Caco-2 (cell line): ENCODE data around the gene RRP12. TPM values are rescaled to one million over a fixed set of nuclear protein-coding genes. Genes with fewer than 3 reads are reported as not detected.

ENCODE experiments used
- BruUV-seq: library from RNA; stranded (reverse); fragments of 400-500 nt; replicated peaks from 2 replicates; lab custom pipeline; 2021; lab: Mats Ljungman, UMichigan
- CTCF ChIA-PET: fragments of 300-600 bp; sonication (Branson Sonifier 250); formaldehyde crosslinking; loops from one replicate; lab custom pipeline; 2022; ENCODE audit warnings: antibody characterized with exemption; lab: Charles Lee
- POLR2A ChIA-PET: fragments of 300-600 bp; sonication (Branson Sonifier 250); formaldehyde crosslinking; loops from one replicate; lab custom pipeline; 2022; ENCODE audit warnings: antibody characterized with exemption; lab: Charles Lee
- DNase-seq, 2 experiments: peaks; one replicate each; pipeline versions ENCODE4 v3.0.0 to v3.0.0-alpha.2; 2020 to 2022
- H3K27me3 ChIP-seq: replicated peaks from 2 replicates; pipeline ENCODE4 v1.6.0; 2011; ENCODE audit warnings: low read length; ENCODE audit not compliant: control insufficient read depth, insufficient read depth
- H3K36me3 ChIP-seq: 2 replicates; pipeline ENCODE4 v1.5.1; 2011; ENCODE audit warnings: low read length; ENCODE audit not compliant: control insufficient read depth, insufficient read depth
- H3K4me1 ChIP-seq: fragments of 250-450 bp; sonication (Bioruptor Pico); 2 replicates; pipeline ENCODE4 v1.5.1; 2020; ENCODE audit warnings: mild to moderate bottlenecking
- H3K4me3 ChIP-seq: 2 replicates; pipeline ENCODE4 v1.5.1; 2011; ENCODE audit warnings: low read depth, mild to moderate bottlenecking, control low read depth, low read length
- H3K9me3 ChIP-seq: fragments of 250-450 bp; sonication (Bioruptor Pico); 2 replicates; pipeline ENCODE4 v1.5.1; 2020; ENCODE audit warnings: mild to moderate bottlenecking, moderate library complexity
- H3K27ac Mint-ChIP-seq: one replicate; pipeline ENCODE4 v1.8.0; 2022; ENCODE audit warnings: mixed read lengths; ENCODE audit not compliant: unreplicated experiment
- H3K27me3 Mint-ChIP-seq: one replicate; pipeline ENCODE4 v1.8.0; 2022; ENCODE audit warnings: mixed read lengths; ENCODE audit not compliant: insufficient read depth, unreplicated experiment
- H3K36me3 Mint-ChIP-seq: one replicate; pipeline ENCODE4 v1.8.0; 2022; ENCODE audit warnings: mild to moderate bottlenecking, mixed read lengths; ENCODE audit not compliant: insufficient read depth, unreplicated experiment
- H3K4me1 Mint-ChIP-seq: one replicate; pipeline ENCODE4 v1.8.0; 2022; ENCODE audit warnings: low read depth, mixed read lengths; ENCODE audit not compliant: unreplicated experiment
- H3K4me3 Mint-ChIP-seq: one replicate; pipeline ENCODE4 v1.8.0; 2022; ENCODE audit warnings: mild to moderate bottlenecking, moderate library complexity, mixed read lengths; ENCODE audit not compliant: unreplicated experiment
- H3K9me3 Mint-ChIP-seq: one replicate; pipeline ENCODE4 v1.8.0; 2022; ENCODE audit warnings: mixed read lengths; ENCODE audit not compliant: unreplicated experiment
- CTCF ChIP-seq, 2 experiments: fragments of 200-600 bp in 1 of 2; IDR thresholded peaks; 1 replicate in 1 of 2; 2 replicates in 1 of 2; pipeline versions ENCODE4 v1.5.1 to v1.8.0; 2011 to 2022; ENCODE audit warnings: antibody characterized with exemption in 1 of 2, control low read depth in 1 of 2, inconsistent platforms in 1 of 2, low read depth in 1 of 2, low read length in 1 of 2, mild to moderate bottlenecking in 1 of 2, moderate library complexity in 1 of 2; ENCODE audit not compliant: insufficient read depth in 1 of 2, severe bottlenecking in 1 of 2, unreplicated experiment in 1 of 2
- intact Hi-C: fragments of 100-400 bp; cut with micrococcal nuclease; formaldehyde crosslinking; loops from one replicate; pipeline ENCODE4 v1.10.0; 2022; ENCODE audit not compliant: unreplicated experiment
- total RNA-seq: library from RNA; stranded (reverse); gene quantifications from 2 replicates; pipeline ENCODE4 v1.2.3, GENCODE V29; 2022

Gene RRP12
- total RNA-seq, 1 experiment from 2014 or later = 69.3 TPM

- no peak for DNase-seq
- no peak overlapping the region for H3K27ac Mint-ChIP-seq
- Histone ChIP-seq H3K4me1 (no peaks in the 10 kb centered on the region), H3K9me3 (no peaks in the 10 kb centered on the region), H3K4me3 (no peak overlapping the region), H3K36me3 (no peaks in the 10 kb centered on the region), H3K27me3 (no peaks in the 10 kb centered on the region)
- no peaks in the 10 kb centered on the region for H3K9me3 Mint-ChIP-seq
- H3K27me3 Mint-ChIP-seq = no peaks in the 10 kb centered on the region
- BruUV-seq = no TSS peak
- no peak for TF ChIP-seq CTCF (IDR thresholded peaks at IDR 0.05; ENCODE audit: insufficient read depth in 1 of 2, low read depth in 1 of 2, low read length in 1 of 2, severe bottlenecking in 1 of 2, unreplicated experiment in 1 of 2)
- peaks cover 24% of the 10 kb centered on the region for H3K36me3 Mint-ChIP-seq
- ChIA-PET POLR2A (no interaction called here), CTCF (no interaction called here)
- H3K4me1 Mint-ChIP-seq = no peaks in the 10 kb centered on the region
- intact Hi-C loops = no loop called here
- no peak overlapping the region for H3K4me3 Mint-ChIP-seq
These were observed 42.8 kb downstream of the RRP12 start for GRCh38 chr10:97358349-97358748.

GRCh38 chr10:97356918-97357317 lies 44.2 kb downstream of the RRP12 start:
- Histone ChIP-seq H3K4me1 (no peaks in the 10 kb centered on the region), H3K4me3 (no peak overlapping the region), H3K27me3 (no peaks in the 10 kb centered on the region), H3K9me3 (no peaks in the 10 kb centered on the region), H3K36me3 (no peaks in the 10 kb centered on the region)
- TF ChIP-seq CTCF (IDR thresholded peaks at IDR 0.05; ENCODE audit: insufficient read depth in 1 of 2, low read depth in 1 of 2, low read length in 1 of 2, severe bottlenecking in 1 of 2, unreplicated experiment in 1 of 2) = no peak
- no peak for DNase-seq
- ChIA-PET POLR2A (no interaction called here), CTCF (interaction anchor here (1.8 kb wide), 1 partner anchor 78 kb away, joined by 10 read pairs; no protein-coding TSS in a partner anchor)
- Mint-ChIP-seq H3K36me3 (peaks cover 23% of the 10 kb centered on the region), H3K4me1 (no peaks in the 10 kb centered on the region), H3K4me3 (no peak overlapping the region), H3K9me3 (no peaks in the 10 kb centered on the region), H3K27ac (no peak overlapping the region), H3K27me3 (no peaks in the 10 kb centered on the region)
- BruUV-seq = no TSS peak
- intact Hi-C loops = no loop called here

GRCh38 chr10:97356318-97356914 lies 44.7 kb downstream of the RRP12 start:
- Mint-ChIP-seq H3K27me3 (no peaks in the 10 kb centered on the region), H3K36me3 (peaks cover 23% of the 10 kb centered on the region), H3K4me3 (no peak overlapping the region), H3K4me1 (no peaks in the 10 kb centered on the region), H3K27ac (no peak overlapping the region), H3K9me3 (no peaks in the 10 kb centered on the region)
- Histone ChIP-seq H3K27me3 (no peaks in the 10 kb centered on the region), H3K9me3 (no peaks in the 10 kb centered on the region), H3K36me3 (no peaks in the 10 kb centered on the region), H3K4me1 (no peaks in the 10 kb centered on the region), H3K4me3 (no peak overlapping the region)
- ChIA-PET POLR2A (no interaction called here), CTCF (interaction anchor here (0.8 to 1.8 kb wide), 2 partner anchors 78 to 283 kb away, joined by 3 to 10 read pairs; no protein-coding TSS in a partner anchor)
- intact Hi-C loops = no loop called here
- no peak for TF ChIP-seq CTCF (IDR thresholded peaks at IDR 0.05; ENCODE audit: insufficient read depth in 1 of 2, low read depth in 1 of 2, low read length in 1 of 2, severe bottlenecking in 1 of 2, unreplicated experiment in 1 of 2)
- DNase-seq = no peak
- no TSS peak for BruUV-seq
